Measurements from ENCODE around the gene FNDC3A.

DNA sequence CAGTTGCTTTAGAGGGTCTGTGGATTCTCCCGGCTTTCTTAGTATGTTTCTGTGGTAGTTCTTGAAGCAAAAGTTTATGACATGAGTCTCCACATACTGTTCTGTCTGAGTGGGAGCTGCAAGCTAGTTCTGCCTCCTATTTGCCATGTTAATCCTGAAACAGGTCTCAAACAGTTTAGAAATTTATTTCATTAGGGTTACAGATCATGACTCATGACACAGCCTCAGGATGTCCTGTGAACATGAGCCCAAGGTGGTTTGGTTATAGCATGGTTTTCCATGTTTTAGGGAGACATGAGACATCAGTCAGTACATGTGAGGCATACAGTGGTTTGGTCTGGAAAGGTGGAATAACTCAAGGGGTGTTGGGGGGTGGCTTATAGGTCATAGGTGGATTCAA is 77.5 kb downstream of the FNDC3A start:
- TF ChIP-seq CTCF (IDR thresholded peaks at IDR 0.05) = no peak
- TF ChIP-seq POLR2A (IDR thresholded peaks at IDR 0.05; ENCODE audit: low read depth) = no peak
- TF ChIP-seq POLR2AphosphoS5 (IDR thresholded peaks at IDR 0.05) = no peak
- TF ChIP-seq EP300 (IDR thresholded peaks at IDR 0.05) = no peak

All from esophagus muscularis mucosa (tissue), 4 donors.